Measurements from ENCODE around the gene SEMA3C. TPM values are rescaled to one million over a fixed set of nuclear protein-coding genes. Genes with fewer than 3 reads are reported as not detected.

SEMA3C gene
- total and polyA plus RNA-seq, 2 donors (not counting 3 experiments of a cell fraction or from before 2014, with no cell fraction given), result 0.01 to 0.09 TPM

GRCh38 chr7:80721883-80722615, 196.8 kb downstream of the SEMA3C start:
- Histone ChIP-seq H3K36me3 (ENCODE audit: control insufficient read depth in 2 of 2, extremely low read depth in 1 of 2, insufficient read depth in 2 of 2, low read length in 2 of 2) (no peaks in the 10 kb centered on the region), H3K27me3 (ENCODE audit: control insufficient read depth in 2 of 2, insufficient read depth in 2 of 2, low read length in 2 of 2) (peaks cover 0 to 2% of the 10 kb centered on the region in 2 experiments), H3K79me2 (ENCODE audit: control insufficient read depth, insufficient read depth, low read length) (no peaks in the 10 kb centered on the region), H3K4me2 (ENCODE audit: insufficient read depth, low read length) (no peak overlapping the region), H3K9me3 (replicated peaks; ENCODE audit: control insufficient read depth, insufficient read depth, low read length) (no peaks in the 10 kb centered on the region), H3K27ac (ENCODE audit: insufficient read depth, low read depth, low read length) (no peak overlapping the region), H3K9me1 (replicated peaks; ENCODE audit: control insufficient read depth, extremely low read depth, insufficient read depth, low read length) (no peaks in the 10 kb centered on the region), H3K4me1 (ENCODE audit: control insufficient read depth, extremely low read depth, insufficient read depth, low read length) (peaks cover 4% of the 10 kb centered on the region), H3K9ac (replicated peaks; ENCODE audit: extremely low read depth, insufficient read depth, low read length) (no peak overlapping the region), H2AFZ (ENCODE audit: low read depth, low read length) (no peak overlapping the region), H3K4me3 (replicated peaks in 1 of 3; ENCODE audit: insufficient read depth in 1 of 3, low read depth in 1 of 3, low read length in 3 of 3) (no peak overlapping the region), H4K20me1 (replicated peaks; ENCODE audit: control insufficient read depth, extremely low read depth, insufficient read depth, low read length) (no peaks in the 10 kb centered on the region)
- TF ChIP-seq FOS (IDR thresholded peaks at IDR 0.05; ENCODE audit: borderline replicate concordance, insufficient read depth, low read length), result peak; percentile 82
- TF ChIP-seq GATA2 (IDR thresholded peaks at IDR 0.05; ENCODE audit: insufficient read depth, insufficient read length, low read depth, low read length), result no peak
- BruUV-seq (replicated peaks), result no TSS peak
- FAIRE-seq (no peak), DNase-seq (ENCODE audit: low read depth, low spot score) (peak; percentile 10)
- ChIA-PET POLR2A (no interaction called here), CTCF (interaction anchor here (0.6 kb wide), 1 partner anchor 748 kb away, joined by 4 read pairs; no protein-coding TSS in a partner anchor)
- dilution Hi-C loops (cut with MboI; ENCODE audit: extremely low pct_ligation_motif_present, low sequenced_read_pairs), result no loop called here
- intact Hi-C loops (cut with micrococcal nuclease), result no loop called here

GRCh38 chr7:80720146-80720545, 198.7 kb downstream of the SEMA3C start:
- H3K4me1 ChIP-seq (ENCODE audit: control insufficient read depth, extremely low read depth, insufficient read depth, low read length), result peaks cover 4% of the 10 kb centered on the region
- FAIRE-seq, result no peak
- CTCF ChIA-PET, result no interaction called here
- H3K4me2 ChIP-seq (ENCODE audit: insufficient read depth, low read length), result no peak overlapping the region
- POLR2A ChIA-PET, result no interaction called here
- H3K9me3 ChIP-seq (replicated peaks; ENCODE audit: control insufficient read depth, insufficient read depth, low read length), result no peaks in the 10 kb centered on the region
- no peaks in the 10 kb centered on the region for H3K79me2 ChIP-seq (ENCODE audit: control insufficient read depth, insufficient read depth, low read length)
- no peak overlapping the region for H3K27ac ChIP-seq (ENCODE audit: insufficient read depth, low read depth, low read length)
- no peak overlapping the region for H2AFZ ChIP-seq (ENCODE audit: low read depth, low read length)
- intact Hi-C loops (cut with micrococcal nuclease) (no loop called here), dilution Hi-C loops (cut with MboI; ENCODE audit: extremely low pct_ligation_motif_present, low sequenced_read_pairs) (no loop called here)
- no peak overlapping the region for H3K9ac ChIP-seq (replicated peaks; ENCODE audit: extremely low read depth, insufficient read depth, low read length)
- no peak overlapping the region for H3K4me3 ChIP-seq (replicated peaks in 1 of 3; ENCODE audit: insufficient read depth in 1 of 3, low read depth in 1 of 3, low read length in 3 of 3)
- BruUV-seq (replicated peaks), result no TSS peak
- DNase-seq (ENCODE audit: low read depth, low spot score), result no peak
- no peaks in the 10 kb centered on the region for H4K20me1 ChIP-seq (replicated peaks; ENCODE audit: control insufficient read depth, extremely low read depth, insufficient read depth, low read length)
- TF ChIP-seq GATA2 (IDR thresholded peaks at IDR 0.05; ENCODE audit: insufficient read depth, insufficient read length, low read depth, low read length), result no peak
- no peak for TF ChIP-seq CTCF (IDR thresholded peaks at IDR 0.05; ENCODE audit: extremely low read depth in 1 of 2, insufficient read depth in 1 of 2, low read depth in 1 of 2, low read length in 2 of 2)
- no peak for TF ChIP-seq POLR2AphosphoS5 (IDR thresholded peaks at IDR 0.05; ENCODE audit: insufficient read depth, low read depth, low read length)
- TF ChIP-seq EZH2 (IDR thresholded peaks at IDR 0.05; ENCODE audit: borderline replicate concordance, low read depth, low read length, severe bottlenecking), result no peak
- no peak for TF ChIP-seq POLR2A (IDR thresholded peaks at IDR 0.05; ENCODE audit: low read depth, low read length)
- TF ChIP-seq, protein P1, sequence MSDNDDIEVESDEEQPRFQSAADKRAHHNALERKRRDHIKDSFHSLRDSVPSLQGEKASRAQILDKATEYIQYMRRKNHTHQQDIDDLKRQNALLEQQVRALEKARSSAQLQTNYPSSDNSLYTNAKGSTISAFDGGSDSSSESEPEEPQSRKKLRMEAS (IDR thresholded peaks at IDR 0.05; ENCODE audit: insufficient read depth, insufficient read length), result no peak
- TF ChIP-seq FOS (IDR thresholded peaks at IDR 0.05; ENCODE audit: borderline replicate concordance, insufficient read depth, low read length), result no peak
- TF ChIP-seq MYC (IDR thresholded peaks at IDR 0.05; ENCODE audit: low read depth, low read length), result no peak
- TF ChIP-seq JUN (IDR thresholded peaks at IDR 0.05; ENCODE audit: borderline replicate concordance, insufficient read depth, insufficient read length, low read depth), result no peak
- H3K9me1 ChIP-seq (replicated peaks; ENCODE audit: control insufficient read depth, extremely low read depth, insufficient read depth, low read length), result no peaks in the 10 kb centered on the region
- H3K36me3 ChIP-seq (ENCODE audit: control insufficient read depth in 2 of 2, extremely low read depth in 1 of 2, insufficient read depth in 2 of 2, low read length in 2 of 2), result no peaks in the 10 kb centered on the region
- peaks cover 0 to 2% of the 10 kb centered on the region in 2 experiments for H3K27me3 ChIP-seq (ENCODE audit: control insufficient read depth in 2 of 2, insufficient read depth in 2 of 2, low read length in 2 of 2)
